H9 (cell line): ENCODE data around the gene GPR68. TPM values are rescaled to one million over a fixed set of nuclear protein-coding genes. Genes with fewer than 3 reads are reported as not detected.

Experiments used
- DNase-seq: peaks from one replicate; pipeline ENCODE4 v3.0.0-alpha.2; 2017
- H2AFZ ChIP-seq: one replicate; pipeline ENCODE4 v1.6.1; 2013; ENCODE audit warnings: mild to moderate bottlenecking, low read length, control low read depth, moderate library complexity
- H2AK5ac ChIP-seq: 2 replicates; pipeline ENCODE4 v1.6.1; 2013; ENCODE audit warnings: low read length, control low read depth, mixed read lengths; ENCODE audit not compliant: insufficient read length
- H2BK120ac ChIP-seq: one replicate; pipeline ENCODE4 v1.6.1; 2013; ENCODE audit warnings: low read depth, mild to moderate bottlenecking, low read length, control low read depth, inconsistent platforms; ENCODE audit not compliant: poor library complexity, severe bottlenecking
- H2BK12ac ChIP-seq: 2 replicates; pipeline ENCODE4 v1.6.1; 2013; ENCODE audit warnings: low read length, control low read depth, mixed read lengths, low read depth; ENCODE audit not compliant: insufficient read length
- H2BK15ac ChIP-seq: 2 replicates; pipeline ENCODE4 v1.6.1; 2013; ENCODE audit warnings: low read depth, low read length, control low read depth
- H2BK20ac ChIP-seq: one replicate; pipeline ENCODE4 v1.6.1; 2013; ENCODE audit warnings: low read depth, mild to moderate bottlenecking, low read length, control low read depth, inconsistent platforms; ENCODE audit not compliant: poor library complexity, severe bottlenecking
- H2BK5ac ChIP-seq: 2 replicates; pipeline ENCODE4 v1.6.1; 2013; ENCODE audit warnings: low read length, control low read depth, mixed read lengths; ENCODE audit not compliant: insufficient read length
- H3K14ac ChIP-seq: 2 replicates; pipeline ENCODE4 v1.6.1; 2013; ENCODE audit warnings: low read length, control low read depth; ENCODE audit not compliant: insufficient read depth
- H3K18ac ChIP-seq: 2 replicates; pipeline ENCODE4 v1.6.1; 2013; ENCODE audit warnings: low read depth, mild to moderate bottlenecking, mixed read lengths, low read length, control low read depth; ENCODE audit not compliant: insufficient read length
- H3K23ac ChIP-seq: 2 replicates; pipeline ENCODE4 v1.6.1; 2013; ENCODE audit warnings: low read length, control low read depth, mixed read lengths, low read depth; ENCODE audit not compliant: insufficient read length
- H3K23me2 ChIP-seq: 2 replicates; pipeline ENCODE4 v1.6.1; 2013; ENCODE audit warnings: low read depth, mild to moderate bottlenecking, mixed read lengths, low read length, control low read depth; ENCODE audit not compliant: insufficient read length, poor library complexity, severe bottlenecking
- H3K27ac ChIP-seq: 2 replicates; pipeline ENCODE4 v1.5.1; 2013; ENCODE audit warnings: low read length, control low read depth, mixed read lengths, low read depth; ENCODE audit not compliant: insufficient read length
- H3K27me3 ChIP-seq: 2 replicates; pipeline ENCODE4 v1.6.1; 2013; ENCODE audit warnings: low read length, control low read depth, inconsistent platforms; ENCODE audit not compliant: insufficient read depth
- H3K4ac ChIP-seq: 2 replicates; pipeline ENCODE4 v1.6.1; 2013; ENCODE audit warnings: low read depth, mild to moderate bottlenecking, control low read depth, inconsistent platforms, low read length, moderate library complexity
- H3K4me1 ChIP-seq: 2 replicates; pipeline ENCODE4 v1.6.1; 2013; ENCODE audit warnings: low read length, control low read depth, inconsistent platforms; ENCODE audit not compliant: insufficient read depth
- H3K4me2 ChIP-seq: 2 replicates; pipeline ENCODE4 v1.6.1; 2013; ENCODE audit warnings: low read length, control low read depth, mixed read lengths; ENCODE audit not compliant: insufficient read length, insufficient read depth
- H3K56ac ChIP-seq: 2 replicates; pipeline ENCODE4 v1.6.1; 2013; ENCODE audit warnings: low read depth, mild to moderate bottlenecking, mixed read lengths, low read length, control low read depth; ENCODE audit not compliant: insufficient read length
- H3K79me1 ChIP-seq: 2 replicates; pipeline ENCODE4 v1.6.1; 2013; ENCODE audit warnings: low read depth, mild to moderate bottlenecking, moderate library complexity, low read length, control low read depth, inconsistent platforms; ENCODE audit not compliant: insufficient read depth, poor library complexity, severe bottlenecking
- H3K79me2 ChIP-seq: 2 replicates; pipeline ENCODE4 v1.6.1; 2013; ENCODE audit warnings: low read length, control low read depth, inconsistent platforms; ENCODE audit not compliant: insufficient read depth
- H3K9ac ChIP-seq: 2 replicates; pipeline ENCODE4 v1.6.1; 2013; ENCODE audit warnings: low read length, control low read depth, mixed read lengths; ENCODE audit not compliant: insufficient read length; ENCODE audit errors: extremely low read depth
- H3K9me3 ChIP-seq: one replicate; pipeline ENCODE4 v1.6.1; 2013; ENCODE audit warnings: low read depth, low read length, inconsistent platforms; ENCODE audit not compliant: control insufficient read depth
- H3T11ph ChIP-seq: one replicate; pipeline ENCODE4 v1.6.1; 2013; ENCODE audit warnings: mild to moderate bottlenecking, low read length, control low read depth, inconsistent platforms
- H4K20me1 ChIP-seq: one replicate; pipeline ENCODE4 v1.6.1; 2013; ENCODE audit not compliant: control insufficient read depth, insufficient read length, insufficient read depth
- H4K5ac ChIP-seq: 2 replicates; pipeline ENCODE4 v1.6.1; 2013; ENCODE audit warnings: low read depth, mild to moderate bottlenecking, mixed read lengths, low read length, control low read depth; ENCODE audit not compliant: insufficient read length
- H4K8ac ChIP-seq: replicated peaks from 2 replicates; pipeline ENCODE4 v1.6.1; 2013; ENCODE audit warnings: low read length, control low read depth, mixed read lengths, low read depth; ENCODE audit not compliant: insufficient read length
- H4K91ac ChIP-seq: 2 replicates; pipeline ENCODE4 v1.6.1; 2013; ENCODE audit warnings: low read depth, mild to moderate bottlenecking, moderate library complexity, mixed read lengths, low read length, control low read depth; ENCODE audit not compliant: insufficient read length
- H3K27ac Mint-ChIP-seq, 3 experiments: 2 replicates in 2 of 3; 3 replicates in 1 of 3; pipeline ENCODE4 v1.8.0; 2020 to 2021; ENCODE audit warnings: mixed read lengths in 3 of 3, mild to moderate bottlenecking in 1 of 3, moderate library complexity in 1 of 3
- H3K27me3 Mint-ChIP-seq: 2 replicates; pipeline ENCODE4 v1.8.0; 2021; ENCODE audit warnings: low read depth, mild to moderate bottlenecking, moderate library complexity, mixed read lengths
- H3K36me3 Mint-ChIP-seq, 3 experiments: 2 replicates in 2 of 3; 3 replicates in 1 of 3; pipeline ENCODE4 v1.8.0; 2020 to 2021; ENCODE audit warnings: low read depth in 3 of 3, mixed read lengths in 3 of 3; ENCODE audit not compliant: insufficient read depth in 1 of 3
- H3K4me1 Mint-ChIP-seq, 2 experiments: 2 replicates each; pipeline ENCODE4 v1.8.0; 2020; ENCODE audit warnings: mixed read lengths in 2 of 2
- H3K4me3 Mint-ChIP-seq, 2 experiments: 2 replicates in 1 of 2; 3 replicates in 1 of 2; pipeline ENCODE4 v1.8.0; 2020 to 2021; ENCODE audit warnings: mild to moderate bottlenecking in 2 of 2, mixed read lengths in 2 of 2, moderate library complexity in 1 of 2
- H3K9me3 Mint-ChIP-seq, 2 experiments: 2 replicates in 1 of 2; 3 replicates in 1 of 2; pipeline ENCODE4 v1.8.0; 2020; ENCODE audit warnings: mild to moderate bottlenecking in 2 of 2, mixed read lengths in 2 of 2, moderate library complexity in 1 of 2
- WGBS: extraction: QIAGEN DNeasy Blood & Tissue Kit; methylation state at CpG from one replicate; pipeline ENCODE4 v1.1.7; 2013; ENCODE audit warnings: missing lambda C conversion rate, low lambda C conversion rate, mixed read lengths; ENCODE audit not compliant: insufficient read length; ENCODE audit errors: extremely low coverage; 5-methylcytosine and 5-hydroxymethylcytosine counted together
- total RNA-seq: library from RNA; stranded (reverse); gene quantifications from 2 replicates; pipeline ENCODE4 v1.2.1, GENCODE V29; 2021
- TF ChIP-seq, protein P1 (sequence below): fragments of 200-600 bp; sonication (generic); conservative IDR thresholded peaks from 3 replicates; pipeline ENCODE4 v1.8.0; 2021; ENCODE audit warnings: antibody characterized with exemption, mild to moderate bottlenecking

GPR68 gene
- total RNA-seq, 1 experiment from 2014 or later: 0.33 TPM

DNA sequence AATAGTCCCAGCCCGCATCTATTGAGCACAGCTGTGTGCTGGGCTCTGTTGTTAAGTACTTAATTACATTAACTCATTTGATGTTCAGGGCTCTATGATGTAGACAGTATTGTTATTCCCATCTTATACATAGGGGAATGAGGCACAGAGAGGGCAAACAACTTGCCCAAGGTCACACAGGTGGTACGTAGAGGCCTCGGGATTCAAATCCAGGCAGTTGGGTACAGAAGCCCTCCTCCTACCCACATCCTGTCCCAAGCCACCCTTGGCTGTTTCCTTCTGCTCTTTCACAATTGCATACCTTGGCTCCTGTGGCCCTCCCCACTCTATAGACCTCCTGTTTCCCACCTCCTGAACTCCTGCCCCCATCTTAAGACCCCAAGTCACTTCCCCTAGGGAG lies 10.0 kb upstream of the GPR68 start:
- Histone ChIP-seq H3K23ac (no peak overlapping the region), H3K9me3 (no peaks in the 10 kb centered on the region), H3K27me3 (no peaks in the 10 kb centered on the region; the same call in 1 of the 2 replicates), H4K5ac (no peak overlapping the region), H3K27ac (no peak overlapping the region), H3K79me2 (no peaks in the 10 kb centered on the region), H2BK12ac (no peak overlapping the region), H2BK120ac (no peak overlapping the region), H2BK5ac (no peak overlapping the region), H3K79me1 (no peaks in the 10 kb centered on the region), H3K4me2 (peak overlapping the region; percentile 58), H3K14ac (no peak overlapping the region), H3K18ac (no peak overlapping the region), H3K23me2 (peaks cover 3% of the 10 kb centered on the region), H4K8ac (no peak overlapping the region), H3K4me1 (peaks cover 2% of the 10 kb centered on the region; the same call in 1 of the 2 replicates), H3K9ac (no peak overlapping the region), H4K91ac (no peak overlapping the region), H2BK15ac (no peak overlapping the region), H4K20me1 (no peaks in the 10 kb centered on the region), H3K4ac (no peak overlapping the region), H3T11ph (no peak overlapping the region), H2AK5ac (no peak overlapping the region), H2AFZ (no peak overlapping the region), H2BK20ac (no peak overlapping the region), H3K56ac (no peak overlapping the region)
- WGBS: no CpG with 5 or more reads among the region's 3 CpGs
- Mint-ChIP-seq H3K27ac (no peak overlapping the region; a peak in 1 of 7 replicates), H3K4me3 (peak overlapping the region; percentile 70 to 82), H3K9me3 (no peaks in the 10 kb centered on the region), H3K36me3 (no peaks in the 10 kb centered on the region), H3K27me3 (peaks cover 49% of the 10 kb centered on the region), H3K4me1 (peaks cover 24 to 26% of the 10 kb centered on the region in 2 experiments)
- TF ChIP-seq, protein P1, sequence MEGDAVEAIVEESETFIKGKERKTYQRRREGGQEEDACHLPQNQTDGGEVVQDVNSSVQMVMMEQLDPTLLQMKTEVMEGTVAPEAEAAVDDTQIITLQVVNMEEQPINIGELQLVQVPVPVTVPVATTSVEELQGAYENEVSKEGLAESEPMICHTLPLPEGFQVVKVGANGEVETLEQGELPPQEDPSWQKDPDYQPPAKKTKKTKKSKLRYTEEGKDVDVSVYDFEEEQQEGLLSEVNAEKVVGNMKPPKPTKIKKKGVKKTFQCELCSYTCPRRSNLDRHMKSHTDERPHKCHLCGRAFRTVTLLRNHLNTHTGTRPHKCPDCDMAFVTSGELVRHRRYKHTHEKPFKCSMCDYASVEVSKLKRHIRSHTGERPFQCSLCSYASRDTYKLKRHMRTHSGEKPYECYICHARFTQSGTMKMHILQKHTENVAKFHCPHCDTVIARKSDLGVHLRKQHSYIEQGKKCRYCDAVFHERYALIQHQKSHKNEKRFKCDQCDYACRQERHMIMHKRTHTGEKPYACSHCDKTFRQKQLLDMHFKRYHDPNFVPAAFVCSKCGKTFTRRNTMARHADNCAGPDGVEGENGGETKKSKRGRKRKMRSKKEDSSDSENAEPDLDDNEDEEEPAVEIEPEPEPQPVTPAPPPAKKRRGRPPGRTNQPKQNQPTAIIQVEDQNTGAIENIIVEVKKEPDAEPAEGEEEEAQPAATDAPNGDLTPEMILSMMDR: no peak
- no peak for DNase-seq
